T-helper 1 cell treated with Interleukin-12 subunit alpha and Interleukin-12 subunit beta and Interleukin-4 antibody, amounts not matched to agents 30 μg/mL and 1 μg/mL, for 36 hours (primary cell): ENCODE measurements around the gene NDE1.
"Not testable (repeated sequence)": the region's sequence is repeated elsewhere in the genome, so short reads cannot be mapped to it uniquely, and the experiment has no call there.

Experiments
- H3K27ac Mint-ChIP-seq: one replicate; pipeline ENCODE4 v1.8.0; 2021; ENCODE audit warnings: mild to moderate bottlenecking, mixed read lengths
- H3K27me3 Mint-ChIP-seq: one replicate; pipeline ENCODE4 v1.8.0; 2021; ENCODE audit warnings: low read depth, mixed read lengths
- H3K36me3 Mint-ChIP-seq: one replicate; pipeline ENCODE4 v1.8.0; 2021; ENCODE audit warnings: low read depth, mixed read lengths
- H3K4me1 Mint-ChIP-seq: one replicate; pipeline ENCODE4 v1.8.0; 2021; ENCODE audit warnings: low read depth, mixed read lengths
- H3K4me3 Mint-ChIP-seq: one replicate; pipeline ENCODE4 v1.8.0; 2021; ENCODE audit warnings: mild to moderate bottlenecking, moderate library complexity, mixed read lengths
- H3K9me3 Mint-ChIP-seq: one replicate; pipeline ENCODE4 v1.8.0; 2021; ENCODE audit warnings: mixed read lengths

The NDE1 gene

GRCh38 chr16:15714393-15715172, 64.5 kb downstream of the NDE1 start:
- H3K27me3 Mint-ChIP-seq: no peaks in the 10 kb centered on the region
- H3K36me3 Mint-ChIP-seq: peaks cover 12% of the 10 kb centered on the region
- peak overlapping the region; percentile 62 for H3K27ac Mint-ChIP-seq
- no peaks in the 10 kb centered on the region for H3K4me1 Mint-ChIP-seq
- H3K4me3 Mint-ChIP-seq: no peak overlapping the region
- no peaks in the 10 kb centered on the region for H3K9me3 Mint-ChIP-seq

GRCh38 chr16:15715221-15715620, 65.2 kb downstream of the NDE1 start:
- Mint-ChIP-seq H3K9me3 (no peaks in the 10 kb centered on the region), H3K36me3 (peaks cover 12% of the 10 kb centered on the region), H3K4me3 (no peak overlapping the region), H3K27me3 (no peaks in the 10 kb centered on the region), H3K4me1 (no peaks in the 10 kb centered on the region), H3K27ac (no peak overlapping the region)

- Mint-ChIP-seq H3K4me3 (no peak overlapping the region), H3K4me1 (no peaks in the 10 kb centered on the region), H3K9me3 (no peaks in the 10 kb centered on the region), H3K27ac (no peak overlapping the region), H3K27me3 (no peaks in the 10 kb centered on the region), H3K36me3 (peaks cover 20% of the 10 kb centered on the region)
Measured at GRCh38 chr16:15716694-15717447, 66.8 kb downstream of the NDE1 start.

GRCh38 chr16:15721018-15721417, 71.0 kb downstream of the NDE1 start:
- no peak overlapping the region for H3K4me3 Mint-ChIP-seq
- H3K36me3 Mint-ChIP-seq: peaks cover 34% of the 10 kb centered on the region
- H3K27ac Mint-ChIP-seq: no peak overlapping the region
- no peaks in the 10 kb centered on the region for H3K9me3 Mint-ChIP-seq
- H3K4me1 Mint-ChIP-seq: no peaks in the 10 kb centered on the region
- H3K27me3 Mint-ChIP-seq: no peaks in the 10 kb centered on the region

GRCh38 chr16:15723808-15724207, 73.8 kb downstream of the NDE1 start:
- Mint-ChIP-seq H3K4me3 (no peak overlapping the region), H3K4me1 (no peaks in the 10 kb centered on the region), H3K27me3 (no peaks in the 10 kb centered on the region), H3K36me3 (peaks cover 36% of the 10 kb centered on the region), H3K9me3 (no peaks in the 10 kb centered on the region), H3K27ac (no peak overlapping the region)

- no peak overlapping the region for H3K27ac Mint-ChIP-seq
Measured at GRCh38 chr16:15725641-15726240, 75.7 kb downstream of the NDE1 start.

GRCh38 chr16:15726715-15727114, 76.7 kb downstream of the NDE1 start:
- Mint-ChIP-seq H3K4me1 (no peaks in the 10 kb centered on the region), H3K36me3 (peaks cover 28% of the 10 kb centered on the region), H3K27me3 (no peaks in the 10 kb centered on the region), H3K4me3 (no peak overlapping the region), H3K9me3 (no peaks in the 10 kb centered on the region), H3K27ac (no peak overlapping the region)

More at GRCh38 chr16:15725641-15726240, 75.7 kb downstream of the NDE1 start:
- no peak overlapping the region for H3K4me3 Mint-ChIP-seq
- H3K36me3 Mint-ChIP-seq: peaks cover 35% of the 10 kb centered on the region
- no peaks in the 10 kb centered on the region for H3K27me3 Mint-ChIP-seq
- H3K4me1 Mint-ChIP-seq: no peaks in the 10 kb centered on the region
- no peaks in the 10 kb centered on the region for H3K9me3 Mint-ChIP-seq

GRCh38 chr16:15727697-15728096, 77.7 kb downstream of the NDE1 start:
- peaks cover 28% of the 10 kb centered on the region for H3K36me3 Mint-ChIP-seq
- H3K4me1 Mint-ChIP-seq, H3K4me3 Mint-ChIP-seq, H3K27ac Mint-ChIP-seq, H3K9me3 Mint-ChIP-seq, H3K27me3 Mint-ChIP-seq: not testable (repeated sequence)

- Mint-ChIP-seq H3K4me1 (no peaks in the 10 kb centered on the region), H3K4me3 (no peak overlapping the region), H3K36me3 (peaks cover 22% of the 10 kb centered on the region), H3K27ac (no peak overlapping the region), H3K27me3 (no peaks in the 10 kb centered on the region), H3K9me3 (no peaks in the 10 kb centered on the region)
Measured at GRCh38 chr16:15729152-15729551, 79.1 kb downstream of the NDE1 start.

GRCh38 chr16:15732416-15732815, 82.4 kb downstream of the NDE1 start:
- H3K4me1 Mint-ChIP-seq: peaks cover 7% of the 10 kb centered on the region
- H3K4me3 Mint-ChIP-seq: no peak overlapping the region
- H3K9me3 Mint-ChIP-seq: no peaks in the 10 kb centered on the region
- H3K36me3 Mint-ChIP-seq: peaks cover 10% of the 10 kb centered on the region
- no peaks in the 10 kb centered on the region for H3K27me3 Mint-ChIP-seq
- no peak overlapping the region for H3K27ac Mint-ChIP-seq

- Mint-ChIP-seq H3K4me1 (peaks cover 7% of the 10 kb centered on the region), H3K27ac (no peak overlapping the region)
Measured at GRCh38 chr16:15735610-15736009, 85.6 kb downstream of the NDE1 start.

GRCh38 chr16:15736529-15736928, 86.5 kb downstream of the NDE1 start:
- H3K9me3 Mint-ChIP-seq: no peaks in the 10 kb centered on the region
- no peak overlapping the region for H3K4me3 Mint-ChIP-seq
- no peak overlapping the region for H3K27ac Mint-ChIP-seq
- peaks cover 7% of the 10 kb centered on the region for H3K4me1 Mint-ChIP-seq
- no peaks in the 10 kb centered on the region for H3K27me3 Mint-ChIP-seq
- H3K36me3 Mint-ChIP-seq: peaks cover 15% of the 10 kb centered on the region

More at GRCh38 chr16:15735610-15736009, 85.6 kb downstream of the NDE1 start:
- Mint-ChIP-seq H3K9me3 (no peaks in the 10 kb centered on the region), H3K4me3 (no peak overlapping the region), H3K27me3 (no peaks in the 10 kb centered on the region), H3K36me3 (peaks cover 8% of the 10 kb centered on the region)

- peaks cover 7% of the 10 kb centered on the region for H3K4me1 Mint-ChIP-seq
- H3K36me3 Mint-ChIP-seq: peaks cover 21% of the 10 kb centered on the region
- no peak overlapping the region for H3K4me3 Mint-ChIP-seq
- no peaks in the 10 kb centered on the region for H3K9me3 Mint-ChIP-seq
- H3K27ac Mint-ChIP-seq: no peak overlapping the region
- H3K27me3 Mint-ChIP-seq: no peaks in the 10 kb centered on the region
Measured at GRCh38 chr16:15737140-15737644, 87.1 kb downstream of the NDE1 start.

GRCh38 chr16:15739464-15739863, 89.4 kb downstream of the NDE1 start:
- Mint-ChIP-seq H3K27ac (no peak overlapping the region), H3K4me1 (peaks cover 7% of the 10 kb centered on the region), H3K9me3 (no peaks in the 10 kb centered on the region), H3K36me3 (peaks cover 22% of the 10 kb centered on the region), H3K27me3 (no peaks in the 10 kb centered on the region), H3K4me3 (no peak overlapping the region)
